Activated CD4-positive, alpha-beta T cell treated with anti-CD3 and anti-CD28 coated beads, Interleukin-2, amount 50 U/mL, for 16 hours (primary cell): ENCODE results near the gene FANCI.

Experiments
- DNase-seq: peaks from one replicate; pipeline ENCODE4 v3.0.0-alpha.2; 2020

The FANCI gene

GRCh38 chr15:89363770-89364169 is 120.0 kb downstream of the FANCI start:
- DNase-seq: no peak

DNA sequence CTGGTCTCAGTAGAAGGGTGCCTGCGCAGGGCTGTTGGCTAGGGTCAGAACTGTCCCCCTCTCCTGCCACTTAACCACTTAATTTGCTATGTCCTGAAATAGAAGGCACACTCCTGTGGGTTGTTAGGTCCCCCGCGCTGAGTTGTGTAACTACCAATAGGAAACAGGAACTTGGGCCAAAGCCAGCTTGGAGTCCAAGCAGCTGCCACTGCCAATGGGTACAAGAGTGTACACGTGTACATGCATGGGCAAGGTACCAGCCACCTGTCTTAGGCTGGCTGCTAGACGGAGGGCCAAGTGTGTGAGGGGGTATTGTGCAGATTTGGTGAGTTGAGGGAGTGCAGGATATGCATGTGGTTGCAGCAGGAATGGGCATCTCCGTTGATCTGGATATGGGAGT is 120.6 kb downstream of the FANCI start:
- DNase-seq: no peak

GRCh38 chr15:89364741-89365450 is 121.1 kb downstream of the FANCI start:
- no peak for DNase-seq

- DNase-seq: no peak
These were observed 121.8 kb downstream of the FANCI start for GRCh38 chr15:89365462-89366065.
